Daoy (cell line): Measurements from ENCODE around the gene OAS2. TPM values are rescaled to one million over a fixed set of nuclear protein-coding genes. Genes with fewer than 3 reads are reported as not detected.
"Not testable (repeated sequence)": the region's sequence is repeated elsewhere in the genome, so short reads cannot be mapped to it uniquely, and the experiment has no call there.

Source experiments
- DNase-seq: peaks from one replicate; pipeline ENCODE4 v3.0.0-alpha.2; 2015; ENCODE audit warnings: low read depth
- total RNA-seq: library from RNA; depleted of rRNA; stranded (reverse); fragments of >200 nt; shearing (Covaris generic); gene quantifications from 2 replicates; pipeline ENCODE4 v1.2.3, GENCODE V29; 2014

The OAS2 gene
- total RNA-seq, 1 experiment from 2014 or later = 3.9 TPM

DNA sequence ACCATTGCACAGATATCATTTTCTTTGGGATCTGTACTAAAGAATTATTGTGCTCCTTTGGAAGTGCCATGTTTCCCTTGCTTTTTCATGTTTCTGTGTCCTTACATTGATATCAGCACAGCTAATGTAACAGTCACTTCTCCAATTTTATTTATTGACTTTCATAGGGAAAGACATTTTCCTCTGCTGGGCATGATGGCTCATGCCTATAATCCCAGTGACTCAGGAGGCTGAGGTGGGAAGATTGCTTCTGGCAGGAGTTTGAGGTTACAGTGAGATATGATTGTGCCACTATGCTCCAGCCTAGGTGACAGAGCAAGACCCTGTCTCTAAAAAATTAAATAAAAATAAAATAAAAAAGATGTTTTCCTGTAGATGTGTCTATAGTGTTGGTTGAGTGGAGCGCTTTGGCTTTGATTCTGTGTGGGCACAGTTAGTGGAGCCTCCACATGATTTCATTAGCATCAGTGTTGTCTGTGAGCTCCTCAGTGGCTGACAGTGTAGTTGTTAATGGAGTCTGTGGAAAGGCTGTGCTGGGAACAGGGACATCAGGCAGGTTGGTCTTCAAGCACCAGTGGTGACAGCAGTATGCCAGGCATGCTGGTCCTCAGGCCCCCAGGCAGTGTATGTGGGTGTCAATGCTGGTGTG, 7.4 kb downstream of the OAS2 start:
- DNase-seq = no peak

DNA sequence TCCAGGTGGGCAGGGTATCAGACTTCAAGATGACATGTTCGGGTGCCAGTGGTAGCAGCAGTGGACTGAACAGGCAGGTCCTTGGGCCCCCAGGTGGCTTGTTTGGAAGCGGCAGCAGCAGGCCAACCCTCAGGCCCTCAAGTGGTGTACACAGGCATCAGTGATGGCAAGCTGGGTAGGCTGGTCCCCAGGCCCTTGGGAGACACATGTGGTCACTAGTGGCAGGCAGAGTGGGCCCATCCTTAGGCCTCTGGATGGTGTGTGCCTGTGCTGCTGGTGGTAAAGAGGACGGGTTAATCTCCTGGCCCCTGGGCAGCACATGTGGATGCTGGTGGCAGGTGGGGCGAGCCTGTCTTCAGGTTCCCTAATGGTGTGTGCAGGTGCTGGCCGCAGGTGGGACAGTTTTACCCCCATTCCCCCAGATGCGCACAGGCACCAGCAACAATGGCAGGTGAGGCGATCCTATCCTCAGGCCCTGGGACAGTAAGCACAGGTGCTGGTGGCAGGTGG, 8.0 kb downstream of the OAS2 start:
- DNase-seq = no peak

DNA sequence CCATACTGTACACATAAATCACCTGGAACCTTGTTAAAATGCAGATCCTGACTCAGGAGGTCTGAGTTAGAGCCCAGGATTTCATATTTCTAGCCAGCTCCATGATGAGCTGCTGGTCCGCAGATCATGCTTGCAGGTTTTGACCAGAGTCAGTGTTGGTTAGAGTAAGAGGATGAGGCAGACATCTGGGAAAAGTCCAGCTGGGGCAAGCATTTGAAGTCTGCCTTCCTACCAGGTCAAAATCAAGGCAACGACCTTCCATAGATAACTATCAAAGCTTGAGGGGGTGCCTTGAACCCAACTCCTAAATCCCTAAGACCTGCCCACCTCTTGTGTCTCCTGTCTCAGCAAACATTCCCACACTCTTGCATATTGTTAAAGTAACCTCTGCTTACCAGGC, 9.2 kb downstream of the OAS2 start:
- no peak for DNase-seq

DNA sequence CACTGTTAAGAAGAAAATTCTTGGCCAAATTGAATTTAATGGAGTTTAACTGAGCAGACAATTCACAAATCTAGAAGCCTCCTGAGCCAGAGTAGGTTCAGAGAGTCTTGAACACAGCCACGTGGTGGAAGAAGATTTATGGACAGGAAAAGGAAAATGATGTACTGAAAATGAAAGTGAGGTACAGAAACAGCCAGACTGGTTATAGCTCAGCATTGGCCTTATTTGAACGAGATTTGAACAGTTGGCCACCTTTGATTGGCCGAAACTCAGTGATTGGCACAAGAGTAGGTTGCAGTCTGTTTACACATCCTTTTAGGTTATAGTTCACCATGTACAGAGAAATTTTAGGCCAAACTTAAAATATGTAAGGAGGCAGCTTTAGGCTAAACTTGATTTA, 9.9 kb downstream of the OAS2 start:
- DNase-seq = no peak

DNA sequence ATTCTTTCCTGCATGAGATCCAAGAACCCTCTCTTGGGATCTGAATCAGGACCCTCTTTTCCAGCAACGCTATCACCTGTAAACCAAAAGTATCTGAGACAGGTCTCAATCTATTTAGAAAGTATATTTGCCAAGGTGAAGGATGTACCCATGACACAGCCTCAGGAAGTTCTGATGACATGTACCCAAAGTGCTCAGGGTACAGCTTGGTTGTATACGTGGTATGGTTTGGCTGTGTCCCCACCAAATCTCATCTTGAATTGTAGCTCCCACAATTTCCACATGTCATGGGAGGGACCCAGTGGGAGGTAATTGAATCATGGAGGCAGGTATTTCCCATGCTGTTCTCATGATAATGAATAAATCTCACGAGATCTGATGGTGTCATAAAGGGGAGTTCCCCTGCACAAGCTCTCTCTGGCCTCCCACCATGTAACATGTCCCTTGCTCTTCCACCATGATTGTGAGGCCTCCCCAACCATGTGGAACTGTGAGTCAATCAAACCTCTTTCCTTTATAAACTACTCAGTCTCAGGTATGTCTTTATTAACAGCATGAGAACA, 10.6 kb downstream of the OAS2 start:
- DNase-seq = not testable (repeated sequence)

DNA sequence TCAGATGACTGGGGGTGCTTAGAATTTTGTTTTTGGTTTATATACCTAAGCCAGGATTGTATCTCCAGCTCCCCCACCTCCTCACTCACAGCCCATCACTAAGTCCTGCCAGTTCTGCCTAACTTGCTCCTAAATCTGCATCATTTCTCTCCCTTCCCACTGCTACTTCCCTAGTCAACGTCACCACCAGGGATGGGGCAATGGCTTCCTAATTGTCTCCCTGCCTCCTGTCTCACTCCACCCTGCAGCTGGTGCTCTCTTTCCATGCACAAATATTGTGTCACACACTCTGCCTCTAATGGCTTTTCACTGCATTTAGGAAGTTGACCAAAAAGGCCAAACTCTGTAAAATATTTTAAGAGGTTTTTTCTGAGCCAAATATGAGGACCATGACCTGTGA, 11.5 kb downstream of the OAS2 start:
- DNase-seq = no peak

DNA sequence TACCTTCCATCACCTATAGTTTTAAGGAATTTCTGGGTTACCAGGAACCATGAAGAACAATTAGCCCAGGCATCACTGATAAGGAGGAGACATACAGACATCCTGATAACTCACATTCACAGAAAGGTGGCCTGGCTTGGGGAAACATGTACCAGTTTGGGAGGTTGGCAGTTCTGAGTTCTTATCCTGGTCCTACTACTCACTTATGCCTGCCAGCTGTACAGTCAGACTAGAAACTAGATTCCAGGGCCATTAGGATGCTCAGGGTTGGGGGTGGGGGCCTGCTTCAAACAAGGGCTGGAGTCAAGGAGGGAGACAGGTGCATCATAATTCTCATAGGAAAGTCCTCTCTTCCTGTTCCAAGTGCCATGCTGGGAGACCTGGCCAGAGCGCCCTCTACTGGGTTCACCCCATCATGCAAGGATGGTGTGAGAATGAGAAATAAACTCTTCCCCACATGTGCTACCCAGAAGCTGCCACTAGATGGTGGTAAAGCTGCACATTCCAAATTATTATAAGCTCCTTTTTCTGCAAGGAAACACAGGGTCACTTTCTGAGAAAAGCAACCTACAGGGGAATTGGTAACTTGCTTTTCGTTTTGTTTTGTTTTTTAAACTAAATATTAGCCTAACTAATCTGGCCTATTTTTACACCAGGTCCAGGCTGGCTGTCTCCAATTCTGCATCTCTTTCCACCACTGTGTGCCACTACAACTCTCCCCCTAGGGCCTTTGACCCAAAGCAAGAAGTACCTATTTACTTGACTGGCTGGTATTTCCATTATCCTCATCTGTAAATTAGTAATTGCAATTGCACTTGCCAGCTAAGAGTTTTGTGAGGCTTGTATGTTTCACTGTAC, 14.5 kb downstream of the OAS2 start:
- peak; percentile 65 for DNase-seq

DNA sequence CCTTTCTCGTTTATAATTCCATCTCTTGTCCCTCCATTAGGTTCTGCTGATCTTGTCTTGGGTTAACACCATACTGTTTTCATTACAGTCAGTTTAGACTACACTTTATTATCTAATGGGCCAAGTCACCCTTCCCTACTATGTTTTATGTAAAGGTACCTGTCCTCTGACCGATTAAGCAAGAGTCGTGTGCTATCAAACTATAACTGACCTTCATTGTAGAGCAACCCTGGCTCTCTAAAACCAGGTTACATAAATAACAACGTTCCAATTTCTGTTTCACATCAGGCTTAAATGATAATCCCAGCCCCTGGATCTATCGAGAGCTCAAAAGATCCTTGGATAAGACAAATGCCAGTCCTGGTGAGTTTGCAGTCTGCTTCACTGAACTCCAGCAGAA, 16.7 kb downstream of the OAS2 start:
- no peak for DNase-seq

DNA sequence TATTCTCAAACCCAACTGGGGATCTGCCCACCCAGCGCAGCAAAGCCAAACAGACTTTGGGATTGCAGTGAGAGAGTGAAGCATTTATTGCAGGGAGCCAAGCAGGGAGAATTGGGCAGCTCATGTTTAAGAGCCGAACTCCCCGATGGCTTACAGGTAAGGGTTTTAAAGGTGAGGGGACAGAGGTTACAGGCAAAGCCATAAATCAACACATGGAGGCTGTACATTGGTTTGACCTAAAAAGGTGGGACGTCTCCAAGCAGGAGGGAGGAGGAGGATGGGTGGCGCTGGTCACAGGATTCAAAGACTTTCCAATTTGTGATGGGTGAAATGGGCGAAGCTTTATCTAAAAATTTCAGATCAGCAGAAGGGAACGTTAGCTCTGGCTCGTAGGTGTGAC, 18.2 kb downstream of the OAS2 start:
- DNase-seq = no peak

DNA sequence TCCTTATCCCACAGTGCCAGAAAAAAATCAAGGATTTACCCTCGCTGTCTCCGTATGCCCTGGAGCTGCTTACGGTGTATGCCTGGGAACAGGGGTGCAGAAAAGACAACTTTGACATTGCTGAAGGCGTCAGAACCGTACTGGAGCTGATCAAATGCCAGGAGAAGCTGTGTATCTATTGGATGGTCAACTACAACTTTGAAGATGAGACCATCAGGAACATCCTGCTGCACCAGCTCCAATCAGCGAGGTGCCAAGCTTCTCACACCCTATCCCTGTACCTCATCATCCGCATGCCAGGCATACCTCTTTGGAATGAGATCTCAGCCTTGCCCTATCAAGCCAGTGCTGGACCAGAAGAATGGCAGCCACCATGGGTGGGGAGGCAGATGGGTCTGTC, 19.2 kb downstream of the OAS2 start:
- DNase-seq = no peak

DNA sequence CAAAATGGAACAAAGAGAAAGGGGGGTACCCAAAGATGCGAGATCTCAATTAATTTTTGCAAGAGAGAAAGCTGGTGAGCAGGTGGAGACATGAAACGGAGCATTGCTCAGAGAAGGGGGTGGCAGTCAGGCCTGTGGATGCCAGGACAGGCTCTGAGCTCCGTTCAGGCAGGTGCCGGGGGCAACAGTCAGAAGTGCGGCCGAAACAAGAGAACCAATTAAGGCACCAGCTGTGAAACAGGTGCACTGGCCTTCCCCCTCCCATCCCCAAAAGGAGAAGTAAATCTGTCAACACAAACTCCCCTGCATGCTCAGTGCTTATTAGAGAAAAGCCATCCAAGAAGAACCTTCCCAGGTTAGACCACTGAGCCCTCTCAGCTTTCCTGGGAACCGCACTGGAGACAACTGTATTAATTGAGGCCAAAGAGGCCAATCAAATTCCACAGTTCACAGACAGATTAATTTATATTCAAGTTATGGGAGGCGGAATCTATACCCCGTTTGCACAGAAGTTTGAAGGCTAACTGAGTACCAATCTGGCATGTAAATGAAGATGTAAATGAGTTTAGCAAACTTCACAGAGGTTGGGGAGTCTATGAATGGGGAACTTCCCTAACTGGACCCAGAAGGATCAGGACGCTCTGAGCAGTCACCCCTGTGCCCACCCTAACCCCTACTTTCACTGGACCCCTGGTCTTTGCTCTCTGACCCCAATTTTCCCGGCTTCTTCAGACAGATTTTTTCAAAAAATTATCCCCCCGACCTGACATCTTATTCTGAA, 20.9 kb downstream of the OAS2 start:
- DNase-seq = no peak

DNA sequence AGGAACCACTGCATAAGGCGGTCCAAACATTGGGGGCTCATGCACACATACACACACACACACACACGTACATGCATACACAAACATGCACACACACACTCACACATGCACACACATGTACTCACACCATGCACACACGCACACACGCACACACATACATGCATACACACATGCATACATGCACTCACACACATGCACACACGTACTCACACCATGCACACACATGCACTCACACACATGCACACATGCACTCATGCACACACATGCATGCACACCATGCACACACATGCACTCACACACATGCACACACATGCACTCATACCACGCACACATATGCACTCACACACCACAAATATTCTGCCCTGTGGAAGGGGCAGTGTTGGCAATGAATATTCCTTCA, 22.1 kb downstream of the OAS2 start:
- DNase-seq = no peak

DNA sequence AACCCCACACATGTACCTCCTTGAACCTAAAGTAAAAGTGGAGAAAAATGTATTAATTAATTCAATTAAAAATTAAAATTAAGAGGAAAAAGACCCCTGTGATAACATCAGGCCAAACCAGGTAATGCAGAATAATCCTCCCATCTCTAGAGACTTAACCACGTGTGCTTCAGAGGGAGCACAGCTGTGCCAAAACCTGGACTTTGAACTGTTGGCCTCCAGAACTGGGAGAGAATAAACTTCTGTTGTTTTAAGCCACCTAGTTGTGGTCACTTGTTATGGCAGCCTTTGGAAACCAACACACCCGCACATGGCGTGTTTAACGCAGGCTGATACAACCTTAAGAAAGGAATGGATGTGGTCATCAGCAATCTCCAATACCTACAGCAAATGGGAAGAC, 23.8 kb downstream of the OAS2 start:
- DNase-seq = no peak

DNA sequence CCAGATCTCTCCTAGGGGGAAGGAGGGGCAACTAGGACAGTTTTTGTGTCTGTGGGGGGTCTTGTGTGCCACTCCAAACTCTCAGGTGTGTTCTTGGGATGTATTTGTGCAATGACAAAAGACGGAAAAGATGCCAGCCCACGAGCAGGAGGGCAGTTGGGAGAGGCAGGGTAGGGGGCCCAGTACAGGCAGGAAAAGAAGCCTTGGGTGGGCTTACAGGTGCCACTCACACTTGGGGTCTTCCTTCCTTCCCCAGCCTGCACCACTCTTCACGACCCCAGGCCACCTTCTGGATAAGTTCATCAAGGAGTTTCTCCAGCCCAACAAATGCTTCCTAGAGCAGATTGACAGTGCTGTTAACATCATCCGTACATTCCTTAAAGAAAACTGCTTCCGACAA, 24.4 kb downstream of the OAS2 start:
- DNase-seq = no peak

DNA sequence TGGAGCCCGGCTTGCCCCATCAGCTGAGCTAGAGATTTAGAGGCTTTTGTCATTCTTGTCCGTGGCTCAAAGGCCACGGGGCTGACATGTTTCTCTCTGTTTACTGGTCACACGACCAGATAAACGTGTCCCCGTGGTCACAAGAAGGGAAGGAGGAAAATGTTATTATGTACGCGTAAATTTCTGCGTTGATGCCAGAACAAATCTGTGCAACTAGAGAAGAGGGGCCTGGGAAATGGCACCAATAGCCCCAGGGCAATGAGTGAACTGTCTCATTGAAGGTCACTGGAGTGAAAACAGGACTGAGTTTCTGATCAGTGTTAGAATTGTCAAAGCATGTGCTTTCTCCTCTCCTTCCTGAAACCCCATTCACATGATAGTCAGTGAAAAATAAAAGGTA, 25.3 kb downstream of the OAS2 start:
- DNase-seq = no peak

DNA sequence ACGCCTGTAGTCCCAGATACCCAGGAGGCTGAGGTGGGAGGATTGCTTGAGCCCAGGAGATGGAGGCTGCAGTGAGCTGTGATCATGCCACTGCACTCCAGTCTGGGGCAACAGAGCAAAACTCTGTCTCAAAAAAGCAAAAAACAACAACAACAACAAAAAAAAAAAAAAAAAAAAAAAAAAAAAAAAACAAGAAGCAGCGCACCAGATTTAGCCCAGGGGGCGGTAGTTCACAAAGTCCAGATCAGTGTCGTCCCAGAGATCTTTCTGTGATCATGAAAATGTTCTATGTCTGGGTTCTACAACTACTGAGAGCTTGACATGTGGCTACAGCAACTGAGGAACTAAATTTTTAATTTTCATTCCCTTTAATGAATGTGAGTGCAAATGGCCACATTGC, 27.4 kb downstream of the OAS2 start:
- peak; percentile 37 for DNase-seq

DNA sequence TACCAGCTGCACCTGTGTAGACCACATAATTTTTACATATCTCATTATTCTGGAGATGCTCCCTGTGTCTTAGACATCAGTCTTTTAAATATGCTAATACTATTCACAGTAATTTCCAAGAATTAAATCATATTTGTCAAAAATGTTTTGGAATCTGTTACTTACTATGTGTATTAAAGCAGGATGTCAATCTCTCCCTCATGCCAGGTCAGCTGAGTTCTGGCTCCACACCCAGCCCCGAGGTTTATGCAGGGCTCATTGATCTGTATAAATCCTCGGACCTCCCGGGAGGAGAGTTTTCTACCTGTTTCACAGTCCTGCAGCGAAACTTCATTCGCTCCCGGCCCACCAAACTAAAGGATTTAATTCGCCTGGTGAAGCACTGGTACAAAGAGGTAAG, 27.9 kb downstream of the OAS2 start:
- no peak for DNase-seq

DNA sequence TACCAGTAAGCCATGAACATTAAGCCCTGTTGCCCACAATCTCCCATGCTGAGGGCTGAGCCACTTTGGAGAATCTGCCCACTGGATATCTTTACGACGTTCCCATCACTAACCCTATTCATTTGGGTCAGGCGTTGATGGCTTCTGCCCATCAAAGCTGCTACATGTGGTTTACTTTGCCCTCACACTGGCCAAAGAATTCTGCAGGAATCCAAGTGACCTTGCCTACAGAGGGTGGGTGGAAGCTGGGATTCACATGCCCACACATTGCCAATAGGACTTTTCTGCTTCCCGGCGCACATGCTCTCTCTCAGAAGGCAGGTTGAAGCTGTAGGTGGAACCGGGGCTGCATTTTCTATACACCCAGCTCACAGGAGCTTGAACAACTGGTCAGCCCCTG, 28.3 kb downstream of the OAS2 start:
- DNase-seq = no peak

DNA sequence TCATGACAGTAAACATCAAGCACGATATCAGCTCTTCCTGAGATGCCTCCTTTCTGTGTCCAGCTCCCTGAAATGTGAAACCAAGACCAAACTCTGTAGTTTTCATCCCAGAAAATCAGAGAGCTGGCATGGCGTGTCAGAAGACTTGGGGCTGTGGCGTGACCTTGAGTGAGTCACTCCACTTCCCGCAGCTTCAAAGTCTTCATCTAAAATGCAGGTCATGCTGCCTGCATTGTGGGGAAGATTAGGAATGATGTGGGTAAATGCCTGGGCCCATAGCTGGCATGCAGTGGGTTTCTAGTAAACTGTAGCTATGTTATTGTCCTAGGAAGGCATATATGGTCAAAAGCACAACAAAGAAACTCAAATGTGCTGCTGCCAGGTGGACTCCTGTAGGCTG, 28.8 kb downstream of the OAS2 start:
- DNase-seq = peak; percentile 89

DNA sequence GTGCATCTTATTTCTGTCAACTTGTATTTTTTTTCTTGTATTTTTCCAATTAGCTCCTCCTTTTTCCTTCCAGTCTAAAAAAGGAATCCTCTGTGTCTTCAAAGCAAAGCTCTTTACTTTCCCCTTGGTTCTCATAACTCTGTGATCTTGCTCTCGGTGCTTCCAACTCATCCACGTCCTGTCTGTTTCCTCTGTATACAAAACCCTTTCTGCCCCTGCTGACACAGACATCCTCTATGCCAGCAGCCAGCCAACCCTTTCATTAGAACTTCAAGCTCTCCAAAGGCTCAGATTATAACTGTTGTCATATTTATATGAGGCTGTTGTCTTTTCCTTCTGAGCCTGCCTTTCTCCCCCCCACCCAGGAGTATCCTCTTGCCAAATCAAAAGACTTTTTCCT, 32.4 kb downstream of the OAS2 start:
- no peak for DNase-seq

DNA sequence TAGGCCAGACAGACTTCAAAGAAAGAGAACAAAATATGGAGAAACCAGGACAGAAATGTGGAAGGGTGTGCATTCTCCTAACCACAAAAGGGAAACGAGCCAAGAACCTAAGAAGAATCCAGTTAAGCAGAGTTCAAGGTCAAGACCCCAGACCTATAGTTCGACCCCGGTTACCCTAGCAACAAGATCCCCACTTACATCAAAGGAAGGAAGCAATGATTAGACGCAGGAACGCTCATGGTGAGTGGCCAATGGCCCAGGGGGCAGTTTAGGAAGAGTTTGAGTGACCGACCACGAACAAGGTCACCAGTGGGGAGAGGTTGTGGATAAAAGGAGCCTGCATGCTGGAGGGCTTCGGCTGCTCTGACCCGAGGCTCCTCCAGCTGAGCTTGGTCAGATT, 36.2 kb downstream of the OAS2 start:
- no peak for DNase-seq

DNA sequence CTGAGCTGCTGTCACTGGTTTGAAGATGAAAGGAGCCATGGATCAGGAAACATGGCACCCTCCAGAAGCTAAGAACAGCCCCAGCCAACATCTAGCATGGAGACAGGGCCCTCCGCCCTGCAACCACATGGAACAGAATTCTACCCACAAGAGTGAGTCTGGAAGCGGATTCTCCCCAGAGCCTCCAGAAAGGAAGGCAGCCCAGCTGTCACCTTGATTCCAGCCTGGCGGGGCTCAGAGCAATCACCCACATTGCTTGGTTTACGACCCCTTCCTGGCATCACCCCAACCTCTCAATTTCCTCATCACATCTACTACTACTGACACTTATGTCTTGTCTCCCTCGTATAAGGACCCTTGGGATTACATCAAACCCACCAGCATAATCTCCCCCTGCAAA, 38.5 kb downstream of the OAS2 start:
- no peak for DNase-seq
